ENCODE results near the gene LAP3.
"Not testable (repeated sequence)": the region's sequence is repeated elsewhere in the genome, so short reads cannot be mapped to it uniquely, and the experiment has no call there.

Gene LAP3

GRCh38 chr4:17576932-17577664 lies at the start of gene LAP3:
LAP3 (plus strand) TSS chr4:17577198; CDS start chr4:17577466, 268 bp downstream.
- DNase-seq, result peak; percentile 100

DNA sequence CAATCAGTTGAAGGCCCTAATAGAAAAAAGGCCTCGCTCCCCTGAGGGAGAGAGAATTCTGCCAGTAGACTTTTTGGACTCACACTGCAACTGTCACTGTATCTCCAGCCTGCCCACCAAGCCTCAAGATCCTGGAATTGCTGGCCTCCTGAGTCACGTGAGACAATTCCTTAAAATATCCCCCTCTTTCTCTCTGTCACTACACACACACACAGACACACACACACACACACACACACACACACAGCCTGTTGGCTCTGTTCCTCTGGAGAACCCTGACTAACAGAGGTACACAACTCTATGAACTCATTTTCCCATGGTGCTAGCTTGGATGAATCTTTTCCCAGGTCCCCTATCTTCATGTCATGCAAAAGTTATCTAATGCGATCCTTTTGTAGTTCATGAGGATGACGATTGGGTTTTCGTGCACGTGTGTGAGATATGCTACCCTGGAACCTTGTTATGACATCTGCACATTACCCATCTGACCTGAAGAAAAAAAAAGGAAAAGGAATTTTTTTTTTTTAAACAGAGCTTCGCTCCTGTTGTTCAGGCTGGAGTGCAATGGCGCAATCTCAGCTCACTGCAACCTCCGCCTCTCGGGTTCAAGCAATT lies 48.3 kb upstream of the LAP3 start:
- DNase-seq, result no peak

DNA sequence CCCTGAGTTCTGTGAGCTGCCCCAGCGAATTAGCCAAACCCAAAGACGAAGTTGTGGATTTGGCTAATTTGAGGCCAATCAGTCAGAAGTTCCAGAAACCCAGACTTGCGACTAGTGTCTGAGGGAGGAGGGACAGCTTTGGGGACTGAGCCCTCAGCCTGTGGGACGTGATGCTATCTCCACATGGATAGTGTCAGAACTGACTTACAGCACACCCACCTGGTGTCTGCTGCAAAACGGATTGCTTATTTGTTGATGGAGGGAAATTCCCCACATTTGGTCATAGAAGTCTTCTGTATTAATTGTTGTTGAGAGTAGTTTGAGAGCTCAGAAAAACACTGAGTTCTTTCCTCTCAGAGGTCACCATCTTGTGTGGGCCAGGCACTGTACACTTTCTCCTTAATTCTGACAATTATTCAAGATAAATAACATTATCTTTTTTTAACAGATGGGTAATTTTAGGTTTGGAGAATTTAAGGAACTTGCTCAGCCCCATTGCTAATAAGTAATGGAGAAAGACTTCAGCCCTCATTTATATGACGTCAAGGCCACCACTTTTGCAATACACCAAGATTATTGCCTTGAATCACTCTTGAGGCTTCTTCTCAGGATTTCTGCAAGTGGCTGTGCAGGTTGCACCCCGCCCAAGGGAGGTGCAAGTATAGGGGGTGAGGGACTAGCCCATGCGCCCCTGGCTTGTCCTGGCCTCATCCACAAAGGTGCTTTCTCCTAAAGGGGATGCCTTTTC lies 45.3 kb upstream of the LAP3 start:
- DNase-seq, result no peak

- DNase-seq, result no peak
These were observed 42.3 kb upstream of the LAP3 start for GRCh38 chr4:17534705-17535104.

DNA sequence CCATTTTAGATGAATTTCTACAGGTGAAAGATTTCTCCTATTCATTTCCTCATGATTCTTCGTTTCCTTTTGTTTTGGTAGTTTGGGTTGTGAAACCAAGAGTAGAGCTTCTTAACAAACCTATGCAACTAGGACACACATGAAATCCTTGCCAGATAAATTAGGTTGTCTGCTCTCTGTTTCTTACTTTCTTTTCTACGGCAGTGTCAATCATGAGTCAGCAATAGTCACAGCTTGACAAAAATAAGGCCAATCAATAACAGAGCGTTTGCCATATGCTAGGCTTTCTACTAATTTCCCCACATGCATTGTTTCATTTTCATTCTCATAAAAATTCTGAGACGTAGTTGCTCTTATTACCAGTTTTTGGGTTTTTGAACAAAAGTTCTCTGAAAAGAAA lies 41.8 kb upstream of the LAP3 start:
- DNase-seq, result no peak

DNA sequence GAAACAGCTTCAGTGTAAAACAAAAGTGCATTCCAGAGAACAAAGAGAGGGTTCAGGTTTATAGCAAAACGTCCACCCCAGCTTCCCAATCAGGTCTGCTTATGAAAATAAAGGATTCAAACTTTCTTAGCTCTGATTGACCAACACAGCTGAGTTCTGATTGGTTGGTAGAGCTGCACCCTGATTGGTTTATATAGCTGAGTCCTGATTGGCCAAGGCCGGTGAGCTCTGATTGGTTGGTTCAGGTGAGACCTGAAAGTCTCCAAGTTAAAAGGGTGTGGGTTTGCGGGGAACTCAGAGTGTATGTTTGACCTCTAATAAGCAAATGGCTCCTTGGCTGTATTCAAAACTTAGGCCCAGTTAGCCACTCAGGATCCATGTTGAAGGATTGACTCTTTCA lies 41.1 kb upstream of the LAP3 start:
- no peak for DNase-seq

- not testable (repeated sequence) for DNase-seq
These were observed 39.9 kb upstream of the LAP3 start for GRCh38 chr4:17537060-17537459.

DNA sequence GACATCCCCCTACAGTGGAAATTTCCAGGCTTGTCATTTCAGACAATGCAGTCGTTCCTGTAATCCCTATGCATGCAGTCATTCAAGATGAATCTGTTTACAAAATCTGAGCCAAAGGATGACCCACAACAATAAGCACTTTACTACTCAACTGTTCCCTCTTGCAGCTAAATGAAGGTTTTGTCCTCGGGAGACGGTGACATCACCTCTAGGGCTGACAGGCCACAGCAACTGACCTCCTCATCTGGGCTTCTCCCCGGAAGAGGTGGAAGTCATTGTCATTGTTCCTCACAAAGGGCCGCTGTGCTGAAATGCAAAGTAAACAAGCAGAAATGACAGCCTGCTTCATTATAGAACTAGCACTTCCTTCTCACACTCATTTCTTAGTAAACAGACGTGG lies 32.8 kb upstream of the LAP3 start:
- no peak for DNase-seq

DNA sequence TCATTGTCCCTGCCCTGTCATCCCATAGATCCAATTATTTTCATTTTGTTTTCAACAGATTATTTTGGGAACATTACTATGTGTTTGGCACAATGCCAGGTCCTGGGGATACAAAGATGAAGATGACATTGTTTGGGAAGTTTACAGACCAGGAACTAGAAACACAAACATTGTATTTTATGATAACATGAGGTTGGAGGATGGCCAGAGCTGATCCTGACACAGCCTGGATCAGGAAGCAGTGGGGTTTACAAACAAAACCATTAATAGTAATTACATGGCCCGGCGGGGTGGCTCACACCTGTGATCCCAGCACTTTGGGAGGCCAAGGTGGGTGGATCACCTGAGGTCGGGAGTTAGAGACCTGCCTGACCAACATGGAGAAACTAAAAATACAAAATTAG lies 32.2 kb upstream of the LAP3 start:
- no peak for DNase-seq

GRCh38 chr4:17545374-17546140 lies 31.4 kb upstream of the LAP3 start:
- no peak for DNase-seq

DNA sequence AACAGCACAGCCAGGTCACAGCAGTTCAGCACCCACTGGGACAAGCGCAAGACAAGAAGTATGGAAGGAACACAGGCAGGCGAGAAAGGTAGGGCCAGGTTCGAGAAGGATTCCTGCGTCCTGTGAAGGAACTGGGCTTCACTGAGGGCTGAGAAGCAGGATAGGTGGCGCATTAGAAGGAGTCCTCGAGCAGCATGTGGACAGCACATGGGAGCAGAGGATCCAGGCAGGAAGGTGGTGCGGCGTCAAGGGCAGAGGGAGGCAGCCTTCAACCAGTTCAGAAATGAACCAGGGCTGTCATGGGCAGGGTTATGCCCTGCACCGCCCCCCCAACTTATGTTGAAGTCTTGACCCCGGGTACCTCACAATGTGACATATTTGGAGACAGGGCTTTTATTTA lies 30.8 kb upstream of the LAP3 start:
- no peak for DNase-seq

- DNase-seq, result no peak
These were observed 30.3 kb upstream of the LAP3 start for GRCh38 chr4:17546678-17547077.

DNA sequence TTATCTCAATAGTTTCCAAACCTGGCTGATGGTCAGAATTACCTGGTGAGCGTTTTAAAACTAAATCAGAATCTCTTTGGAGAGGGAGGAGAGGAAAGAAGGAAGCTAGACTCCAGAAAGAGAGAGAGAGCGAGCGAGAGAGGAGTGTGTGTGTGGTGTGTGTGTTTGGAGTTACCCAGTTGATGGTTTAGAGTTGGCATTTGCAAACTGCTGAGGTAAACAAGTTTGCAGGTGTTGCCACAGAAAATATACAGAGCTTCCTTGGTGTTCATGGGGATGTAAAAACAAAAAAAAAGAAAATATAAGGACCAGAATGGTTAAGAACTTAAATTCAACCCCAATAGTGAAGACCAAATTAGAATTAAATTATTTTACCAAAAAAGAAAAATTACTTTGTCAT lies 26.4 kb upstream of the LAP3 start:
- no peak for DNase-seq

GRCh38 chr4:17552427-17552826 lies 24.6 kb upstream of the LAP3 start:
- DNase-seq, result no peak

DNA sequence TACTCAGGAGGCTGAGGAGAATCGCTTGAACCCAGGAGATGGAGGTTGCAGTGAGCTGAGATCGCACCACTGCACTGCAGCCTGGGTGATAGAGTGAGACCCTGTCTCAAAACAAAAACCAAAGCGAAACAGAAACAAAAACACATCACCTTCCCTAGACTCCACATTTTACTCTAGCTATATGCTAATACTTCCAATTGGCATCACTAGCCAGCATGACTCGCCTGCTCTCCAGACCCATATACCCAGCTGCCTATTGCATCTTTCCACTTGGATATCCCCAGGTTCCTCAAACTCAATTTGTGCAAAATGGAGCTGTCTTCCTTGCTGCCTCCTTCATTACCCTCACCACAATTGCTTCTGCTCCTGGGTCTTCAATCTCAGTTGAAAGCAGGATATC lies 22.4 kb upstream of the LAP3 start:
- DNase-seq, result no peak

DNA sequence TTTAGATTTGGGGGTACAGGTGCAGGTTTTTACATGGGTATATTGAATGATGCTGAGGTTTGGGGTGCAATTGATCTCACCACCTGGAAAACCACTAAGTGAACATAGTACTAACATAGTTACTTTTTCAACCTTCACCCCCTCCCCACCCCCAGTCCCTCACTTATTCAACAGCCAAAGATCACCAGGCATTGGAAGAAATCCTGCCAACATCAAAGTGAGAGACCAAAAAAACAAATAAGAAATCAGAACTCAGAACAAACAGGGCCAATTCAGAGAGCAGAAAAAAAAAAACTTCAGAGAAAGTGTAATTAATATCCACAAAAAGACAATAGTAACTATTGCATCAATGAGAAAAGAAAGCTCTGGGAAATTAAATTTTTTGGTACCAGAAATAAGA lies 20.5 kb upstream of the LAP3 start:
- DNase-seq, result no peak

GRCh38 chr4:17557880-17558279 lies 19.1 kb upstream of the LAP3 start:
- DNase-seq, result no peak

GRCh38 chr4:17558941-17559708 lies 17.9 kb upstream of the LAP3 start:
- no peak for DNase-seq

DNA sequence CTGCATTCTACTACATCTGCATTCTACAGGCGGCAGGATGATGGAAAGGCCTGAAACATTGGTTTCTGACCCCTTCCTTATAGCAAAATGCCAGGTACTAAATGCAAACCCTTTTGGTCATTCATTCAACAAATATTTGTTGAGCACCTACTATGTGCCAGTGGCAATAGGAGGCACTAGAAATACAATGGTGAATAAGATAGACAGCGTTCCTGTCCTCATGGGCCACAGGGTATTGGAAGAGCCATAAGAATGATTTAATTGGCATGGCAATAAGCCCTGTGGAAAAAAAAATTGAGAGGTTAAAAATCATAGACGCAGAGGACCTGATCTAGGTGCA lies 17.3 kb upstream of the LAP3 start:
- DNase-seq, result no peak

DNA sequence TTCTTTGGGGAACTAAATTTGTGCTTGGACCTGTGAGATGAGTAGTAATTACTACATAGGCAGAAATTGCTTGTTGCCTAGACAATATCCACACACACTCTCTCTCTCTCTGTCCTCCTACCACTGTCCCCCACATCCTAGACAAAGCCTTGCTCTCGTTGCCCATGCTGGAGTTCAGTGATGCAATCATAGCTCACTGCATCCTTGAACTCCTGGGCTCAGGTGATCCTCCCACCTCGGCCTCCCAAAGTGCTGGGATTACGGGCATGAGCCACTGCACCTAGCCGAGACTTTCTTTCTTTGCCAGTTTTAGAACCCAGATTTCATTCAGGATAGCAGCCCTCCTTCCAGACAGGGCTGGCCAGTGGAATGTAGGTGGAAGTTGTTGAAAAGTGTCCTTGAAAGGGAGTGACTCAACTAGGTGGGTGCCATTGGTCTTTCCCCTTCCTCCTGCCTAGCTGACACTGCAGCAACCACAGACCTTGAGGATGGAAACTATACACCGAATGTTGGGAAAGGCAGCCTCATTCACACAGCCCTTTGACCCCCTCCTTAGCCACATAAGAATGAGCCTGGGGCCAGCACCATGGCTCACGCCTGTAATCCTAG lies 16.8 kb upstream of the LAP3 start:
- DNase-seq, result no peak

DNA sequence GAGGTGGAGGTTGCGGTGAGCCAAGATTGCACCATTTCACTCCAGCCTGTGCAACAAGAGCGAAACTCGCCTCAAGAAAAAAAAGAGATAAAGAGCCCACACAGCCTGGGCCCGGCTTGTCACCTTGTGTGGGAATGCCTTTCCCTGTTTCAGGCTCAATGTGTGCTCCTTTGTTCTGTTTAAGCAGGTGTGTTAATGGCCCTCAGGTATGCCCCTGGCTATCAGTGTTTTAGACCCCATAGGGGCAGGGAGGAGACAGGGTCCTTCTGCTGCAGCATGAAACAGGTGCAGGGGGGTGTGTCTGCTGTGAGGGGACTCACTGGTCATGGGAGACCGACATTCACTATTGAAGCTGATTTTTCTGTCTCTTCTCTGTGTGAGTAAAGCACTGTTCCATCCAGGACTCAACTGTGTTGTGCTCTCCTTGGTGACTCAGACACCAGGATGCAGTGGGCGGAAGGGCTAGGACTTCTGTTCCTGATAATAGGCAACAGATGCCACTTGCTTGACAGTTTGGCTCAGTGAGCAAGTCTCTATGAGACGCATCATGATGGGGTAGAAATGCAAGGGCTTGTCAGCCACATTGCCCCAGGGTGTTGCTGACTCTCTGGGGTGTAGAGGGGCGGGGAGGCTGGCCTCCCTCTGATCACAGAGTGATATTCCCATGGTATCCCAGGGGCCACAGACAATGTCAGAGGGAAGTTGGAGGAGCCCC lies 15.6 kb upstream of the LAP3 start:
- DNase-seq, result no peak

DNA sequence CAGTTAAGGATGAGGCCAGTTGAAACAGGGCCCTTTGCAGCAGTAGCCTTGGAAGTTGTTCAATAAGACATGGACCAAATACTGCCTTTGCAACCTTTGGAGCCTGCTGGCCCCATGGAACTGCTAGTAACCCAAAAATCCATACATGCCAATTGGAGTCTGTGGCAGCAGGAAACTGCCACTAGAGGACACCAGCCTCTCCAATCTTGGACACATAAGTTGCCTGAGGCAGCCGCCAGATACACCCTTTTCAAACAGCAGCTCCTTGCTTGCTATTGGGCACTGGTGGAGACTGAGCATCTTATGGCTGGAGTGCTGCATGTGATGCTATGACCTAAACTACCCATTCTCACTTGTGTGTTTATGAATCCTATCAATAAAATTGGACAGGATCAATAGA lies 14.8 kb upstream of the LAP3 start:
- DNase-seq, result no peak
